HG03342 (cell line): ENCODE data around the gene BEST1.
"Not testable (repeated sequence)": the region's sequence is repeated elsewhere in the genome, so short reads cannot be mapped to it uniquely, and the experiment has no call there.

Experiments
- ATAC-seq: cut with Tn5 transposase; IDR thresholded peaks from one replicate; pipeline ENCODE4 v1.9.1; 2021; ENCODE audit warnings: mild to moderate bottlenecking, moderate library complexity; ENCODE audit not compliant: unreplicated experiment

The BEST1 gene

GRCh38 chr11:61963282-61964057, 13.3 kb downstream of the BEST1 start:
- ATAC-seq: no peak

- no peak for ATAC-seq
Measured at GRCh38 chr11:61964058-61964665, 14.0 kb downstream of the BEST1 start.

GRCh38 chr11:61964666-61965271, 14.6 kb downstream of the BEST1 start:
- not testable (repeated sequence) for ATAC-seq

- ATAC-seq: no peak
Measured at GRCh38 chr11:61966734-61967115, 16.6 kb downstream of the BEST1 start.

GRCh38 chr11:61967116-61967923, 17.2 kb downstream of the BEST1 start, which contains the start of gene FTH1:
Gene FTH1 (minus strand): TSS chr11:61967634. CDS start chr11:61967425, 209 bp downstream.
- ATAC-seq: peak; percentile 51

- peak; percentile 35 for ATAC-seq
Measured at GRCh38 chr11:61967924-61968757, 18.0 kb downstream of the BEST1 start.

- no peak for ATAC-seq
Measured at GRCh38 chr11:61968758-61969390, 18.7 kb downstream of the BEST1 start.

GRCh38 chr11:61969391-61969758, 19.2 kb downstream of the BEST1 start:
- no peak for ATAC-seq

- no peak for ATAC-seq
Measured at GRCh38 chr11:61969838-61970662, 19.9 kb downstream of the BEST1 start.

- ATAC-seq: no peak
Measured at GRCh38 chr11:61971248-61972111, 21.3 kb downstream of the BEST1 start.

- no peak for ATAC-seq
Measured at GRCh38 chr11:61972112-61972671, 22.0 kb downstream of the BEST1 start.

GRCh38 chr11:61972672-61973475, 22.7 kb downstream of the BEST1 start:
- no peak for ATAC-seq

- no peak for ATAC-seq
Measured at GRCh38 chr11:61973476-61974162, 23.5 kb downstream of the BEST1 start.

- no peak for ATAC-seq
Measured at GRCh38 chr11:61974766-61975631, 24.8 kb downstream of the BEST1 start.

- ATAC-seq: no peak
Measured at GRCh38 chr11:61975638-61976419, 25.7 kb downstream of the BEST1 start.
